SK-N-SH (cell line): ENCODE data around the gene SLC66A1. TPM values are rescaled to one million over a fixed set of nuclear protein-coding genes. Genes with fewer than 3 reads are reported as not detected.

Source experiments
- CTCF ChIA-PET: fragments of 300-600, 350-600 bp; formaldehyde crosslinking; extraction: SDS; loops from one replicate; lab custom pipeline; 2021; lab: Yijun Ruan, JAX
- POLR2A ChIA-PET: fragments of 350-600 bp; sonication (Branson Sonifier 250); formaldehyde crosslinking; extraction: SDS; loops from one replicate; lab custom pipeline; 2020; ENCODE audit warnings: antibody characterized with exemption, inconsistent platforms; lab: Yijun Ruan, JAX
- DNase-seq: peaks from one replicate; pipeline ENCODE4 v3.0.0; 2012
- H2AFZ ChIP-seq: fragments of 200-600 bp; sonication (generic); 2 replicates; pipeline ENCODE4 v1.8.1; 2016; ENCODE audit warnings: antibody characterized with exemption, mild to moderate bottlenecking, low read depth
- H3F3A ChIP-seq: fragments of 200-600 bp; sonication (generic); replicated peaks from 2 replicates; pipeline ENCODE3; 2016; ENCODE audit warnings: antibody characterized with exemption, mild to moderate bottlenecking; ENCODE audit not compliant: insufficient read depth
- H3K27ac ChIP-seq, 2 experiments: fragments of 200-500 bp in 1 of 2; fragments of 200-600 bp in 1 of 2; sonication (Bioruptor generic) in 1 of 2; sonication (generic), shearing (Covaris generic) in 1 of 2; 2 replicates each; pipeline versions ENCODE4 v1.5.1 to v1.6.1; 2014 to 2016; ENCODE audit warnings: low read depth in 2 of 2, inconsistent platforms in 1 of 2, low read length in 1 of 2, mild to moderate bottlenecking in 1 of 2, mixed read lengths in 1 of 2
- H3K27me3 ChIP-seq: fragments of 200-600 bp; sonication (generic), shearing (Covaris generic); 2 replicates; pipeline ENCODE4 v1.6.1; 2016; ENCODE audit warnings: mixed run types; ENCODE audit not compliant: insufficient read depth
- H3K36me3 ChIP-seq, 2 experiments: fragments of 200-500 bp in 1 of 2; fragments of 200-600 bp in 1 of 2; sonication (Bioruptor generic) in 1 of 2; sonication (generic) in 1 of 2; replicated peaks in 1 of 2; 2 replicates each; pipeline versions ENCODE3 to v1.5.1; 2014 to 2016; ENCODE audit warnings: low read length in 1 of 2, mild to moderate bottlenecking in 1 of 2; ENCODE audit not compliant: insufficient read depth in 2 of 2, control insufficient read depth in 1 of 2
- H3K4me1 ChIP-seq, 2 experiments: fragments of 200-500 bp in 1 of 2; fragments of 200-600 bp in 1 of 2; sonication (Bioruptor generic) in 1 of 2; sonication (generic), shearing (Covaris generic) in 1 of 2; 2 replicates each; pipeline versions ENCODE4 v1.5.1 to v1.6.1; 2014 to 2016; ENCODE audit warnings: low read depth in 1 of 2, low read length in 1 of 2, mixed run types in 1 of 2; ENCODE audit not compliant: insufficient read depth in 2 of 2, control insufficient read depth in 1 of 2
- H3K4me2 ChIP-seq: fragments of 200-600 bp; sonication (generic), shearing (Covaris generic); 2 replicates; pipeline ENCODE4 v1.6.1; 2017; ENCODE audit warnings: mixed run types
- H3K4me3 ChIP-seq, 2 experiments: fragments of 200-500 bp in 1 of 2; fragments of 200-600 bp in 1 of 2; sonication (Bioruptor generic) in 1 of 2; sonication (generic), shearing (Covaris generic) in 1 of 2; 2 replicates each; pipeline versions ENCODE4 v1.5.1 to v1.8.1; 2014 to 2016; ENCODE audit warnings: low read depth in 2 of 2, inconsistent platforms in 1 of 2, low read length in 1 of 2, mild to moderate bottlenecking in 1 of 2, mixed read lengths in 1 of 2, moderate library complexity in 1 of 2
- H3K79me2 ChIP-seq: fragments of 200-600 bp; sonication (generic); 2 replicates; pipeline ENCODE4 v1.8.1; 2017; ENCODE audit warnings: mild to moderate bottlenecking; ENCODE audit not compliant: insufficient read depth
- H3K9ac ChIP-seq: fragments of 200-600 bp; sonication (generic); 2 replicates; pipeline ENCODE4 v1.6.1; 2017; ENCODE audit warnings: mixed run types
- H3K9me2 ChIP-seq: fragments of 200-600 bp; sonication (generic); 2 replicates; pipeline ENCODE4 v1.6.1; 2017; ENCODE audit warnings: mixed run types
- H3K9me3 ChIP-seq: fragments of 200-600 bp; sonication (generic); 2 replicates; pipeline ENCODE4 v1.6.1; 2017; ENCODE audit warnings: mixed run types, mild to moderate bottlenecking, moderate library complexity
- H4K20me1 ChIP-seq: fragments of 200-600 bp; sonication (generic); 2 replicates; pipeline ENCODE4 v1.6.1; 2017; ENCODE audit warnings: mild to moderate bottlenecking, mixed run types; ENCODE audit not compliant: insufficient read depth
- ELF1 ChIP-seq: IDR thresholded peaks from 2 replicates; pipeline ENCODE4 v1.4.0; 2012
- EZH2phosphoT487 ChIP-seq: fragments of 200-600 bp; sonication (generic); IDR thresholded peaks from 2 replicates; pipeline ENCODE4 v1.6.1; 2017; ENCODE audit warnings: low read depth, mixed run types, mild to moderate bottlenecking, antibody characterized with exemption, moderate library complexity, borderline replicate concordance
- GABPA ChIP-seq: IDR thresholded peaks from 2 replicates; pipeline ENCODE4 v1.4.0; 2012; ENCODE audit warnings: low read depth, mild to moderate bottlenecking
- GATA2 ChIP-seq: sonication (generic); formaldehyde crosslinking; IDR thresholded peaks from 2 replicates; pipeline ENCODE4 v1.5.0; 2020; ENCODE audit warnings: mild to moderate bottlenecking, missing genetic modification reagents
- MAX ChIP-seq: IDR thresholded peaks from 2 replicates; pipeline ENCODE4 v1.4.0; 2012; ENCODE audit warnings: low read depth
- NFIC ChIP-seq: IDR thresholded peaks from 2 replicates; pipeline ENCODE4 v1.4.0; 2012; ENCODE audit warnings: borderline replicate concordance
- RAD21 ChIP-seq: IDR thresholded peaks from 2 replicates; pipeline ENCODE4 v1.6.1; 2012; ENCODE audit warnings: mild to moderate bottlenecking, low read length
- RCOR1 ChIP-seq: fragments of 150-350 bp; IDR thresholded peaks from 2 replicates; pipeline ENCODE4 v1.6.1; 2017; ENCODE audit warnings: antibody characterized with exemption, low read length
- RFX5 ChIP-seq: IDR thresholded peaks from 2 replicates; pipeline ENCODE4 v1.6.1; 2012; ENCODE audit warnings: mild to moderate bottlenecking, improper control_type of control experiment, low read length
- RXRA ChIP-seq: IDR thresholded peaks from 2 replicates; pipeline ENCODE4 v1.4.0; 2012; ENCODE audit warnings: low read depth, mild to moderate bottlenecking, borderline replicate concordance
- SIN3A ChIP-seq: IDR thresholded peaks from 2 replicates; pipeline ENCODE4 v1.6.1; 2012; ENCODE audit warnings: low read depth, mild to moderate bottlenecking, low read length, moderate library complexity, borderline replicate concordance
- SMC3 ChIP-seq: IDR thresholded peaks from 2 replicates; pipeline ENCODE4 v1.6.1; 2012; ENCODE audit warnings: low read depth, low read length, improper control_type of control experiment
- TCF12 ChIP-seq: IDR thresholded peaks from 2 replicates; pipeline ENCODE4 v1.4.0; 2012
- USF2 ChIP-seq: fragments of 150-350 bp; IDR thresholded peaks from 2 replicates; pipeline ENCODE4 v1.6.1; 2017; ENCODE audit warnings: antibody characterized with exemption, low read length, low read depth, borderline replicate concordance
- WGBS: methylation state at CpG from one replicate; pipeline ENCODE4 v1.1.6; 2017; ENCODE audit warnings: low lambda C conversion rate; 5-methylcytosine and 5-hydroxymethylcytosine counted together
- polyA plus RNA-seq, 3 experiments: library from polyadenylated mRNA; depleted of rRNA; stranded (reverse); fragments of >200 nt; gene quantifications; 2 replicates each; pipeline ENCODE4 v1.2.3, GENCODE V29; 2012
- TF ChIP-seq, protein P1 (sequence below): IDR thresholded peaks from 2 replicates; pipeline ENCODE4 v1.6.1; 2012; ENCODE audit warnings: mild to moderate bottlenecking, low read depth, low read length, moderate library complexity
- TF ChIP-seq, protein P2 (sequence below): IDR thresholded peaks from 2 replicates; pipeline ENCODE4 v1.4.0; 2012; ENCODE audit warnings: low read depth, borderline replicate concordance
- TF ChIP-seq, protein P3 (sequence below): IDR thresholded peaks from 2 replicates; pipeline ENCODE4; 2012
- TF ChIP-seq, protein P4 (sequence below): fragments of 200-600 bp; sonication (generic); IDR thresholded peaks from 2 replicates; pipeline ENCODE4 v1.6.1; 2017; ENCODE audit warnings: antibody characterized with exemption, mild to moderate bottlenecking, moderate library complexity

The SLC66A1 gene
- polyA plus RNA-seq, 1 of the 3 experiments (the other 2 are of a cell fraction): 16.9 TPM

DNA sequence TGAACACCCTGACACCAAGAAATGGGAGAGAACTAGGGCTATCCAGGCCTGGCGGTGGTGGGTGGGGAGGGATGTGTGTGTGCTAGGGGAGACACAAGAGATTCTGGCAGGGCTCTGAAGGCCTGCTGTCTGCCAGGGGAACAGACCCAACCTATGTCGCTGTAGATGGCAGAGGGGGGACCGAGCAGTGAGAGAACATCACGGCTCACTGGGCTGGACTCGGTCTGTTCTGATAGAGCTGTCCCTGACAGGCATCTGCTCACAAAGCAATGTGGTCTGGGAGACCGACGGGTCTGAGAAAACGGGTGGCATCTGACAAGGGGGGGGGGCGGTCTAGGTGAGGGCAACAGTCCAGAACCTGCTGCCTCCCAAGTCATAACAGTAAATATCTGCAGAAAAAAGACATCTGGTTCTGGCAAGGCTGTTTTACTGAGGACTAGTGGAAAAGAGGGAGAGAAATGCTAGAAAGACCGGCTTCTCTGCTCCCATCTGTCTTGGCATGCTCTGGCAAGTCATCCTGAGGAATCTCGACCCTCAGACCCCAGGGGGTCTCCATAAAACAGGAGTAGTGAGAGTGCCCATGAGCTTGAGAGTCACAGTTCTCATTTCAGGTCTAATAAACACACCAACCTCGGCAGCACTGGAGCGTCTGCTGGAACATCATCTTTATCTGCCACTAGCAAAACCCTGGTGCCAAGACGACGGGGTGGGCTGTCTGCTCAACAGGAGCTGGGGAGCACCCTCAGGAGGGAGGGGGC lies 36.5 kb downstream of the SLC66A1 start:
- H3K27ac ChIP-seq: peak overlapping the region in 1 of 2 experiments; percentile 26; a peak in 2 of 4 replicates
- H3K4me2 ChIP-seq: no peak overlapping the region
- H3K36me3 ChIP-seq: peaks cover 8 to 56% of the 10 kb centered on the region in 2 experiments
- DNase-seq: no peak
- H3K9me3 ChIP-seq: no peaks in the 10 kb centered on the region
- H3K4me3 ChIP-seq: no peak overlapping the region
- H3K4me1 ChIP-seq: peaks cover 0 to 52% of the 10 kb centered on the region in 2 experiments; a peak in 1 of 4 replicates
- no peaks in the 10 kb centered on the region for H3F3A ChIP-seq
- POLR2A ChIA-PET: no interaction called here
- peaks cover 7% of the 10 kb centered on the region; the same call in 1 of the 2 replicates for H4K20me1 ChIP-seq
- no peaks in the 10 kb centered on the region for H3K79me2 ChIP-seq
- H3K9me2 ChIP-seq: no peaks in the 10 kb centered on the region
- TF ChIP-seq GATA2 (no peak), ELF1 (no peak), SMC3 (no peak), RFX5 (no peak), SIN3A (no peak), RXRA (no peak), NFIC (no peak), TCF12 (no peak), USF2 (no peak), EZH2phosphoT487 (no peak), RAD21 (no peak), RCOR1 (no peak), GABPA (no peak), MAX (no peak)
- TF ChIP-seq, protein P1, sequence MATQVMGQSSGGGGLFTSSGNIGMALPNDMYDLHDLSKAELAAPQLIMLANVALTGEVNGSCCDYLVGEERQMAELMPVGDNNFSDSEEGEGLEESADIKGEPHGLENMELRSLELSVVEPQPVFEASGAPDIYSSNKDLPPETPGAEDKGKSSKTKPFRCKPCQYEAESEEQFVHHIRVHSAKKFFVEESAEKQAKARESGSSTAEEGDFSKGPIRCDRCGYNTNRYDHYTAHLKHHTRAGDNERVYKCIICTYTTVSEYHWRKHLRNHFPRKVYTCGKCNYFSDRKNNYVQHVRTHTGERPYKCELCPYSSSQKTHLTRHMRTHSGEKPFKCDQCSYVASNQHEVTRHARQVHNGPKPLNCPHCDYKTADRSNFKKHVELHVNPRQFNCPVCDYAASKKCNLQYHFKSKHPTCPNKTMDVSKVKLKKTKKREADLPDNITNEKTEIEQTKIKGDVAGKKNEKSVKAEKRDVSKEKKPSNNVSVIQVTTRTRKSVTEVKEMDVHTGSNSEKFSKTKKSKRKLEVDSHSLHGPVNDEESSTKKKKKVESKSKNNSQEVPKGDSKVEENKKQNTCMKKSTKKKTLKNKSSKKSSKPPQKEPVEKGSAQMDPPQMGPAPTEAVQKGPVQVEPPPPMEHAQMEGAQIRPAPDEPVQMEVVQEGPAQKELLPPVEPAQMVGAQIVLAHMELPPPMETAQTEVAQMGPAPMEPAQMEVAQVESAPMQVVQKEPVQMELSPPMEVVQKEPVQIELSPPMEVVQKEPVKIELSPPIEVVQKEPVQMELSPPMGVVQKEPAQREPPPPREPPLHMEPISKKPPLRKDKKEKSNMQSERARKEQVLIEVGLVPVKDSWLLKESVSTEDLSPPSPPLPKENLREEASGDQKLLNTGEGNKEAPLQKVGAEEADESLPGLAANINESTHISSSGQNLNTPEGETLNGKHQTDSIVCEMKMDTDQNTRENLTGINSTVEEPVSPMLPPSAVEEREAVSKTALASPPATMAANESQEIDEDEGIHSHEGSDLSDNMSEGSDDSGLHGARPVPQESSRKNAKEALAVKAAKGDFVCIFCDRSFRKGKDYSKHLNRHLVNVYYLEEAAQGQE: no peak
- TF ChIP-seq, protein P2, sequence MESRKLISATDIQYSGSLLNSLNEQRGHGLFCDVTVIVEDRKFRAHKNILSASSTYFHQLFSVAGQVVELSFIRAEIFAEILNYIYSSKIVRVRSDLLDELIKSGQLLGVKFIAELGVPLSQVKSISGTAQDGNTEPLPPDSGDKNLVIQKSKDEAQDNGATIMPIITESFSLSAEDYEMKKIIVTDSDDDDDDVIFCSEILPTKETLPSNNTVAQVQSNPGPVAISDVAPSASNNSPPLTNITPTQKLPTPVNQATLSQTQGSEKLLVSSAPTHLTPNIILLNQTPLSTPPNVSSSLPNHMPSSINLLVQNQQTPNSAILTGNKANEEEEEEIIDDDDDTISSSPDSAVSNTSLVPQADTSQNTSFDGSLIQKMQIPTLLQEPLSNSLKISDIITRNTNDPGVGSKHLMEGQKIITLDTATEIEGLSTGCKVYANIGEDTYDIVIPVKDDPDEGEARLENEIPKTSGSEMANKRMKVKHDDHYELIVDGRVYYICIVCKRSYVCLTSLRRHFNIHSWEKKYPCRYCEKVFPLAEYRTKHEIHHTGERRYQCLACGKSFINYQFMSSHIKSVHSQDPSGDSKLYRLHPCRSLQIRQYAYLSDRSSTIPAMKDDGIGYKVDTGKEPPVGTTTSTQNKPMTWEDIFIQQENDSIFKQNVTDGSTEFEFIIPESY: no peak
- TF ChIP-seq, protein P3, sequence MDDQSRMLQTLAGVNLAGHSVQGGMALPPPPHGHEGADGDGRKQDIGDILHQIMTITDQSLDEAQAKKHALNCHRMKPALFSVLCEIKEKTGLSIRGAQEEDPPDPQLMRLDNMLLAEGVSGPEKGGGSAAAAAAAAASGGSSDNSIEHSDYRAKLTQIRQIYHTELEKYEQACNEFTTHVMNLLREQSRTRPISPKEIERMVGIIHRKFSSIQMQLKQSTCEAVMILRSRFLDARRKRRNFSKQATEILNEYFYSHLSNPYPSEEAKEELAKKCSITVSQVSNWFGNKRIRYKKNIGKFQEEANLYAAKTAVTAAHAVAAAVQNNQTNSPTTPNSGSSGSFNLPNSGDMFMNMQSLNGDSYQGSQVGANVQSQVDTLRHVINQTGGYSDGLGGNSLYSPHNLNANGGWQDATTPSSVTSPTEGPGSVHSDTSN: no peak
- TF ChIP-seq, protein P4, sequence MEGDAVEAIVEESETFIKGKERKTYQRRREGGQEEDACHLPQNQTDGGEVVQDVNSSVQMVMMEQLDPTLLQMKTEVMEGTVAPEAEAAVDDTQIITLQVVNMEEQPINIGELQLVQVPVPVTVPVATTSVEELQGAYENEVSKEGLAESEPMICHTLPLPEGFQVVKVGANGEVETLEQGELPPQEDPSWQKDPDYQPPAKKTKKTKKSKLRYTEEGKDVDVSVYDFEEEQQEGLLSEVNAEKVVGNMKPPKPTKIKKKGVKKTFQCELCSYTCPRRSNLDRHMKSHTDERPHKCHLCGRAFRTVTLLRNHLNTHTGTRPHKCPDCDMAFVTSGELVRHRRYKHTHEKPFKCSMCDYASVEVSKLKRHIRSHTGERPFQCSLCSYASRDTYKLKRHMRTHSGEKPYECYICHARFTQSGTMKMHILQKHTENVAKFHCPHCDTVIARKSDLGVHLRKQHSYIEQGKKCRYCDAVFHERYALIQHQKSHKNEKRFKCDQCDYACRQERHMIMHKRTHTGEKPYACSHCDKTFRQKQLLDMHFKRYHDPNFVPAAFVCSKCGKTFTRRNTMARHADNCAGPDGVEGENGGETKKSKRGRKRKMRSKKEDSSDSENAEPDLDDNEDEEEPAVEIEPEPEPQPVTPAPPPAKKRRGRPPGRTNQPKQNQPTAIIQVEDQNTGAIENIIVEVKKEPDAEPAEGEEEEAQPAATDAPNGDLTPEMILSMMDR: no peak
- H3K9ac ChIP-seq: no peak overlapping the region
- H3K27me3 ChIP-seq: no peaks in the 10 kb centered on the region
- 93% methylated on average over 15 of the region's 15 CpGs for WGBS
- CTCF ChIA-PET: interaction anchor here (0.8 to 13.7 kb wide), 3 partner anchors 9 to 300 kb away, joined by 3 to 235 read pairs (median 3); partner anchors contain the start of gene NBL1
- no peak overlapping the region for H2AFZ ChIP-seq
